OCI-LY1 (cell line): ENCODE results near the gene CMIP.

ENCODE experiments used
- H2AFZ ChIP-seq: fragments of 200-600 bp; sonication (generic), shearing (Covaris generic); 2 replicates; pipeline ENCODE4 v1.6.0; 2014; ENCODE audit warnings: antibody characterized with exemption, mild to moderate bottlenecking, low read length
- H3F3A ChIP-seq: fragments of 200-600 bp; sonication (generic), shearing (Covaris generic); 2 replicates; pipeline ENCODE4 v1.6.0; 2014; ENCODE audit warnings: mild to moderate bottlenecking, antibody characterized with exemption, low read length, moderate library complexity; ENCODE audit not compliant: insufficient read depth
- H3K27ac ChIP-seq: fragments of 200-600 bp; sonication (generic); 2 replicates; pipeline ENCODE4 v1.5.1; 2014; ENCODE audit warnings: low read length, mixed run types, mild to moderate bottlenecking, low read depth; ENCODE audit not compliant: poor library complexity, severe bottlenecking
- H3K27me3 ChIP-seq: fragments of 200-600 bp; sonication (generic); 2 replicates; pipeline ENCODE4 v1.6.0; 2014; ENCODE audit warnings: antibody characterized with exemption, mild to moderate bottlenecking, low read length, moderate library complexity; ENCODE audit not compliant: insufficient read depth
- H3K36me3 ChIP-seq: fragments of 200-600 bp; sonication (generic); 2 replicates; pipeline ENCODE4 v1.6.1; 2014; ENCODE audit warnings: mild to moderate bottlenecking, antibody characterized with exemption, low read length, moderate library complexity, mixed read lengths; ENCODE audit not compliant: insufficient read depth
- H3K4me1 ChIP-seq: fragments of 200-600 bp; sonication (generic); 2 replicates; pipeline ENCODE4 v1.5.1; 2014; ENCODE audit warnings: mild to moderate bottlenecking, low read length, moderate library complexity; ENCODE audit not compliant: insufficient read depth, severe bottlenecking
- H3K4me2 ChIP-seq: fragments of 200-600 bp; sonication (generic), shearing (Covaris generic); 2 replicates; pipeline ENCODE4 v1.6.1; 2014; ENCODE audit warnings: low read length
- H3K4me3 ChIP-seq: fragments of 200-600 bp; sonication (generic); 2 replicates; pipeline ENCODE4 v1.5.1; 2014; ENCODE audit warnings: low read length, low read depth, mild to moderate bottlenecking, mixed read lengths; ENCODE audit not compliant: poor library complexity, severe bottlenecking
- H3K79me2 ChIP-seq: fragments of 200-600 bp; shearing (Covaris generic); 2 replicates; pipeline ENCODE4 v1.6.1; 2016; ENCODE audit warnings: mixed run types, low read length, mixed read lengths; ENCODE audit not compliant: insufficient read depth
- H3K9ac ChIP-seq: fragments of 200-600 bp; sonication (generic), shearing (Covaris generic); 2 replicates; pipeline ENCODE4 v1.6.1; 2014; ENCODE audit warnings: mild to moderate bottlenecking, low read length, mixed read lengths
- H3K9me2 ChIP-seq: fragments of 200-600 bp; sonication (generic), shearing (Covaris generic); 2 replicates; pipeline ENCODE4 v1.6.1; 2014; ENCODE audit warnings: low read depth, mild to moderate bottlenecking, low read length, mixed read lengths
- H3K9me3 ChIP-seq: fragments of 200-600 bp; shearing (Covaris generic); 2 replicates; pipeline ENCODE4 v1.6.1; 2014; ENCODE audit warnings: low read length, mixed read lengths
- H4K20me1 ChIP-seq: fragments of 200-600 bp; sonication (generic), shearing (Covaris generic); 2 replicates; pipeline ENCODE4 v1.6.0; 2016; ENCODE audit warnings: mild to moderate bottlenecking, low read length; ENCODE audit not compliant: insufficient read depth
- EZH2 ChIP-seq: fragments of 200-600 bp; sonication (generic), shearing (Covaris generic); IDR thresholded peaks from 2 replicates; pipeline ENCODE4 v1.8.0; 2017; ENCODE audit warnings: borderline replicate concordance, mixed run types, mild to moderate bottlenecking, antibody characterized with exemption, low read length, moderate library complexity, mixed read lengths
- TF ChIP-seq, protein P1 (sequence below): fragments of 200-600 bp; sonication (generic), shearing (Covaris generic); IDR thresholded peaks from 2 replicates; pipeline ENCODE4 v1.5.1; 2017; ENCODE audit warnings: mild to moderate bottlenecking, antibody characterized with exemption, low read length, moderate library complexity, mixed read lengths

Gene CMIP

DNA sequence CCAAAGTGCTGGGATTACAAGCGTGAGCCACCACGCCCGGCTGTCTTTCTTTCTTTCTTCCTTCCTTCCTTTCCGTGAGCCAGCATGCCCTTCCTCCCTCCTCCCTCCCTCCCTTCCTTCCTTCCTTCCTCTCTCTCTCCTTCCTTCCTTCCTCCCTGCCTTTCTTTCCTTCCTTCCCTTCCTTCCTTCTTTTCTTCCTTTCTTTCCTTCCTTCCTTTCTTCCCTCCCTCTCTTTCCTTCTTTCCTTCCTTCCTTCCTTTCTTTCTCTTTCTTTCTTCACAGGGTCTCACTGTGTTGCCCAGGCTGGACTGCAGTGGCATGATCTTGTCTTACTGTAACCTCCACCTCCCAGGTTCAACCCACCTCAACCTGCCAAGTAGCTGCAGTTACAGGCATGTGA, 283.8 kb downstream of the CMIP start:
- no peaks in the 10 kb centered on the region for H3K36me3 ChIP-seq
- peaks cover 38% of the 10 kb centered on the region for H3K4me1 ChIP-seq
- H3K27ac ChIP-seq = peak overlapping the region; percentile 42
- no peaks in the 10 kb centered on the region for H4K20me1 ChIP-seq
- no peaks in the 10 kb centered on the region for H3K9me2 ChIP-seq
- no peaks in the 10 kb centered on the region for H3K27me3 ChIP-seq
- H2AFZ ChIP-seq = no peak overlapping the region
- H3K4me2 ChIP-seq = peak overlapping the region; percentile 24; the same call in 1 of the 2 replicates
- no peaks in the 10 kb centered on the region for H3K79me2 ChIP-seq
- peak overlapping the region; percentile 10 for H3K4me3 ChIP-seq
- H3K9ac ChIP-seq = no peak overlapping the region; the same call in 1 of the 2 replicates
- H3K9me3 ChIP-seq = no peaks in the 10 kb centered on the region
- no peaks in the 10 kb centered on the region for H3F3A ChIP-seq
- no peak for TF ChIP-seq EZH2
- TF ChIP-seq, protein P1, sequence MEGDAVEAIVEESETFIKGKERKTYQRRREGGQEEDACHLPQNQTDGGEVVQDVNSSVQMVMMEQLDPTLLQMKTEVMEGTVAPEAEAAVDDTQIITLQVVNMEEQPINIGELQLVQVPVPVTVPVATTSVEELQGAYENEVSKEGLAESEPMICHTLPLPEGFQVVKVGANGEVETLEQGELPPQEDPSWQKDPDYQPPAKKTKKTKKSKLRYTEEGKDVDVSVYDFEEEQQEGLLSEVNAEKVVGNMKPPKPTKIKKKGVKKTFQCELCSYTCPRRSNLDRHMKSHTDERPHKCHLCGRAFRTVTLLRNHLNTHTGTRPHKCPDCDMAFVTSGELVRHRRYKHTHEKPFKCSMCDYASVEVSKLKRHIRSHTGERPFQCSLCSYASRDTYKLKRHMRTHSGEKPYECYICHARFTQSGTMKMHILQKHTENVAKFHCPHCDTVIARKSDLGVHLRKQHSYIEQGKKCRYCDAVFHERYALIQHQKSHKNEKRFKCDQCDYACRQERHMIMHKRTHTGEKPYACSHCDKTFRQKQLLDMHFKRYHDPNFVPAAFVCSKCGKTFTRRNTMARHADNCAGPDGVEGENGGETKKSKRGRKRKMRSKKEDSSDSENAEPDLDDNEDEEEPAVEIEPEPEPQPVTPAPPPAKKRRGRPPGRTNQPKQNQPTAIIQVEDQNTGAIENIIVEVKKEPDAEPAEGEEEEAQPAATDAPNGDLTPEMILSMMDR = no peak

DNA sequence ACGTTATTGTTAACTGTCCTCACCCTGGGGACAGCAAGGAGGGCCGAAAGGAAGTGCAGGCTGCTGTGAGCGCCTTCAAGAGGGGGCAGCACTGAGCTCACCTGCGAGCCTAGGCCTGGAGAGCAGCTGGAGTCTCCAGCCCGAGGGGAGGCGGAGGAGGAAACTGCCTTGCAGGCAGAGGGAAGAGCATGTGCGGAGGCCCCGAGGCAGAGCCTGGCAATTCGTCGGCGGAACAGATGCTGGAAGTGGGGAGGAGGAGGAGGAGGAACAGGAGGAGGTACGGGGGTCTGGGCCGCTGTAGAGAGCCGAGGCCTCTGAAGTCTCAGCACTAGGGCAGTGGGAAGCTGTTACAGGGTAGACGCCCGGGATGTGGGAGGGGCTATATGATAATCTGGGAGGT, 284.8 kb downstream of the CMIP start:
- no peaks in the 10 kb centered on the region for H3K27me3 ChIP-seq
- H3K4me3 ChIP-seq = no peak overlapping the region
- no peaks in the 10 kb centered on the region for H3K36me3 ChIP-seq
- no peaks in the 10 kb centered on the region for H3K79me2 ChIP-seq
- H3K9me2 ChIP-seq = no peaks in the 10 kb centered on the region
- no peak overlapping the region for H2AFZ ChIP-seq
- no peaks in the 10 kb centered on the region for H3K9me3 ChIP-seq
- no peaks in the 10 kb centered on the region for H3F3A ChIP-seq
- TF ChIP-seq, protein P1 = peak; percentile 66
- TF ChIP-seq EZH2 = no peak
- no peaks in the 10 kb centered on the region for H4K20me1 ChIP-seq
- H3K4me2 ChIP-seq = no peak overlapping the region
- peaks cover 38% of the 10 kb centered on the region for H3K4me1 ChIP-seq
- peak overlapping the region; percentile 42 for H3K27ac ChIP-seq
- no peak overlapping the region for H3K9ac ChIP-seq

DNA sequence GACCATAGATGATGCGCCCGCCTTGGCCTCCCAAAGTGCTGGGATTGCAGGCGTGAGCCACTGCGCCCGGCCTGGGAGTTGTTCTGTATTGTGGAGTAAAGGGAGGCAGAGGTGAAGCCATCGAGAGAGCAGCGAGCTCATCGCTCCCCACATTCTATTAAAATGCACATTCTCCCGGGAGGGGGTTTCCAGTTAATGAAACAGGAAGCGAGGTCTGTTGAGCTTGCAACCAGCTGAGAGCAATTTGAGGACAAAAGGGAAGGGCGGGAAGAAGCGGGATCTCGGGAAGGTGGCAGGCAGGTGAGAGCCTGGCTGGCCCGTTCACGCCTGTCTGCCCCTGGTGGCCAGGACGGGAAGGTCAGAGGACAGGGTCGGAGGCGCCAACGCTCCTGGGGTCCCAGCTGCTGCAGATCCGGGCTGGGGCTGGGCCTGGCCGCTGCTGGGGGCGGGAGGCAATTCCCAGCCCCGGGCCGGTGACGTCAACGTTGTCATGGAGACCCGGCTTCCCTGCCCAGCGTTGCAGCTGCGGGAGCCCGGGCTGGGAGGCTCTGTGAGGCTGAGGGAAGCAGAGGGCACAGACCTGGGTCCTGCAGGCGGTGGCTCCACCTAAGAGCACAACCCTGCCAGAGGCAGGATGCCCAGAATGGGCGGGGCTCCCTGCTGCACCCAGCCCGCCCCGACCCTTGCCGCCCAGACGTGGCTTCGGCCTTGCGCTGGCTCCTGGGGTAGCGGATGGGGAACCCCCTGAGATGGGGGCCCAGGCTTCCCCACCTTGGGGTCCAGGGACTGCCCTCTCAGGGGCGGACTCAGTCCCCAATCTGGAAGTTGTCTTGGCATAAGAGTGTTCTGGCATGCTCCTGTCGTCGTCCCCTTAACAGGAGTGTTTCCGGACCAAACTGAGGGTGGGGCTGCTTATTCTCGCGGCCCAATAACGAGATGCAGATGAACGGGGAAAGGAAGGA, 285.8 kb downstream of the CMIP start:
- no peaks in the 10 kb centered on the region for H3K27me3 ChIP-seq
- peak overlapping the region; percentile 68 for H3K27ac ChIP-seq
- peak overlapping the region; percentile 49 for H3K4me3 ChIP-seq
- H2AFZ ChIP-seq = peak overlapping the region; percentile 86
- H3K79me2 ChIP-seq = no peaks in the 10 kb centered on the region
- H3K36me3 ChIP-seq = no peaks in the 10 kb centered on the region
- H3K4me2 ChIP-seq = peak overlapping the region; percentile 71
- H3K9me2 ChIP-seq = no peaks in the 10 kb centered on the region
- H4K20me1 ChIP-seq = no peaks in the 10 kb centered on the region
- H3F3A ChIP-seq = no peaks in the 10 kb centered on the region
- TF ChIP-seq EZH2 = no peak
- TF ChIP-seq, protein P1 = peak; percentile 77
- peaks cover 38% of the 10 kb centered on the region for H3K4me1 ChIP-seq
- no peaks in the 10 kb centered on the region for H3K9me3 ChIP-seq
- peak overlapping the region; percentile 32; the same call in 1 of the 2 replicates for H3K9ac ChIP-seq
